Measurements from ENCODE around the gene TERC.

The TERC gene

DNA sequence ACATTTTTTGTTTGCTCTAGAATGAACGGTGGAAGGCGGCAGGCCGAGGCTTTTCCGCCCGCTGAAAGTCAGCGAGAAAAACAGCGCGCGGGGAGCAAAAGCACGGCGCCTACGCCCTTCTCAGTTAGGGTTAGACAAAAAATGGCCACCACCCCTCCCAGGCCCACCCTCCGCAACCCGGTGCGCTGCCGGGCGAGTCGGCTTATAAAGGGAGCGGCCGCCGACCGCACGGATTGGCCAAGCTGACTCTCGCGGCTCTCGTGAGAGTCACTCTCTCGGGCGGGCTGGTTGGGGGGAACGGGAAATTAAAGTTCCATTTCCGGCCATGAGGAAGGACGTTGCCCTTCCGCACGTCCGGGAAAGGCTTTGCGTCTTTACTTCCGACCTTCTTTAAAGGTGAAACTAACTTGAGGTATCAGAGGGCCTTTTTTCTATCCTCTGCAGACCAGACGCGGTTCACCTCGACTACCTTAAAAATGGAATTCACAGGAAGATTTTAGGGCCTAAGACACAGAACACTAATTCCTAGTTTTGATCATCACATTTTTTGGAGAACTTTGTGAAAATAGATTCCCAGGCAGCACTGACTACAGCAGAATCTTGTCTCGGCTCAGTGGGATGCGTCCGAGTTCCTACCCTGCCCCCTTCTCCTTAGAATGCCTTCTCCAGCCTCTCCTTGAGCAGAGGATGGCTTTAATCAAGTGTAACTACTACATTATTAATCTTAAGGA lies at the start of gene TERC:
TSS of gene TERC (minus strand) at position 179 of the 731 bp plus-strand sequence.
- TF ChIP-seq, protein P1, sequence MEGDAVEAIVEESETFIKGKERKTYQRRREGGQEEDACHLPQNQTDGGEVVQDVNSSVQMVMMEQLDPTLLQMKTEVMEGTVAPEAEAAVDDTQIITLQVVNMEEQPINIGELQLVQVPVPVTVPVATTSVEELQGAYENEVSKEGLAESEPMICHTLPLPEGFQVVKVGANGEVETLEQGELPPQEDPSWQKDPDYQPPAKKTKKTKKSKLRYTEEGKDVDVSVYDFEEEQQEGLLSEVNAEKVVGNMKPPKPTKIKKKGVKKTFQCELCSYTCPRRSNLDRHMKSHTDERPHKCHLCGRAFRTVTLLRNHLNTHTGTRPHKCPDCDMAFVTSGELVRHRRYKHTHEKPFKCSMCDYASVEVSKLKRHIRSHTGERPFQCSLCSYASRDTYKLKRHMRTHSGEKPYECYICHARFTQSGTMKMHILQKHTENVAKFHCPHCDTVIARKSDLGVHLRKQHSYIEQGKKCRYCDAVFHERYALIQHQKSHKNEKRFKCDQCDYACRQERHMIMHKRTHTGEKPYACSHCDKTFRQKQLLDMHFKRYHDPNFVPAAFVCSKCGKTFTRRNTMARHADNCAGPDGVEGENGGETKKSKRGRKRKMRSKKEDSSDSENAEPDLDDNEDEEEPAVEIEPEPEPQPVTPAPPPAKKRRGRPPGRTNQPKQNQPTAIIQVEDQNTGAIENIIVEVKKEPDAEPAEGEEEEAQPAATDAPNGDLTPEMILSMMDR (IDR thresholded peaks at IDR 0.05; ENCODE audit: control extremely low read depth, extremely low read depth, low read depth, missing control alignments): no peak
- ChIA-PET CTCF (interaction anchor here (1.2 kb wide), 1 partner anchor 1083 kb away, joined by 3 read pairs; no protein-coding TSS in a partner anchor), POLR2A (no interaction called here)
- DNase-seq (ENCODE audit: extremely low spot score): peak; percentile 85

DNA sequence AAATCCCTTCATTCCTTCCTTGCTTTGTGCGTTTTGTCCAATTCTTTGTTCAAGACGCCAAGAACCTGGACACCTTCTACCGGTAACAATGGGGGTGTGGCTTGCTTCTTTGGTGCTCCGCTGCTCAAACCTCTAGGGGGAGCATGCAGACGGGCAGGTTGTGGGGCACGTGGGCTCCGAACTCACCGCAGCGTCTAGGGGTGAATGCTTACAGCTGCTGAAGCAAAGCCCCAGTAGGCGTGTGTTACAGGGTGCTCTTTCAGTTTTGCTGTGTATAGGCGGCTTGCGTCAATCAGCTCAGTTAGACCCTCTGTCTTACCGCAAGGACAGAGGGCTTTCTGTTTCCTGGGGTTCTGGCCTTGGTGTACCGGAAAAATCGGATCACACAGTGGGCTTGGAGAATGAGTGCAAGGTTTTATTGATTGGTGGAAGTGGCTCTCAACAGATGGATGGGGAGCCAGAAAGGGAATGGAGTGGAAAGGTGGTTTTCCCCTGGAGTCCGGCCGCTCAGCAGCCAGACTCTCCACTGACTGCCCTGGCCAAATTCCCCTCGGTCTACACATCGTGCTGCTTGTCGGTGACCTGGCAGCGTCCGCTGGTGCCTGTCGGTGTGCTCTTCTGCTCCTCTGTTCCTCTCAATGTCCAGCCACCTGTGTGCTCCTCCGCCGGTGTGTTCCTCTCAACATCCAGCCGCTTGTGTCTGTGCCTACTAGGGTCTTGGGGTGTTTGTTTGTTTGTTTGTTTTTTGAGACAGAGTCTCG lies 49.1 kb upstream of the TERC start:
- ChIA-PET CTCF (interaction anchor here (0.7 to 2.1 kb wide), 8 partner anchors 8 to 97 kb away, joined by 3 to 7 read pairs (median 3); partner anchors contain the start of genes ACTRT3 and SAMD7), POLR2A (interaction anchor here (0.9 kb wide), 1 partner anchor 151 kb away, joined by 3 read pairs; no protein-coding TSS in a partner anchor)
- DNase-seq (ENCODE audit: extremely low spot score): peak; percentile 76
- TF ChIP-seq, protein P1 (IDR thresholded peaks at IDR 0.05; ENCODE audit: control extremely low read depth, extremely low read depth, low read depth, missing control alignments): peak; percentile 70

DNA sequence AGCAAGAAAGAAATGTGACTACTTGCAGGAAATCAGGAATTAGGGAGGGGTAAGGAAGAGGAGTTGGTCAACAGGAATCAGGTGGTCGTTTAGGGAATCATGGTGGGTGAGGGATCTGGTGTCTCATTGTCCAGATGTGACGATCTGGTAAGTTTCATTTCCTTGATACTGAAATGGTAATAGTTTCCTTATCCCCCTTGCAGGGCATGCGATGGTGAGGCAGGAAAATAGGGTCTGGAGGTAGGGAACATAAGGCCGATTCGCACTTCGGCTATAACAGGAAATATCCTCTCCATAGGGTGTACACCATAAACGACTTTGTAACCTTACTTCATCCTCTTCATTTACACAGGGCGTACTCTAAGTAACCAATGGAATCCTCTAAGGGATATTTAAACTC lies 48.4 kb upstream of the TERC start:
- TF ChIP-seq, protein P1 (IDR thresholded peaks at IDR 0.05; ENCODE audit: control extremely low read depth, extremely low read depth, low read depth, missing control alignments): no peak
- DNase-seq (ENCODE audit: extremely low spot score): no peak
- CTCF ChIA-PET: interaction anchor here (0.9 to 2.1 kb wide), 8 partner anchors 9 to 165 kb away, joined by 3 to 7 read pairs (median 4); partner anchors contain the start of gene SAMD7
- POLR2A ChIA-PET: interaction anchor here (0.6 to 0.9 kb wide), 2 partner anchors 28 to 152 kb away, joined by 3 to 6 read pairs; no protein-coding TSS in a partner anchor

DNA sequence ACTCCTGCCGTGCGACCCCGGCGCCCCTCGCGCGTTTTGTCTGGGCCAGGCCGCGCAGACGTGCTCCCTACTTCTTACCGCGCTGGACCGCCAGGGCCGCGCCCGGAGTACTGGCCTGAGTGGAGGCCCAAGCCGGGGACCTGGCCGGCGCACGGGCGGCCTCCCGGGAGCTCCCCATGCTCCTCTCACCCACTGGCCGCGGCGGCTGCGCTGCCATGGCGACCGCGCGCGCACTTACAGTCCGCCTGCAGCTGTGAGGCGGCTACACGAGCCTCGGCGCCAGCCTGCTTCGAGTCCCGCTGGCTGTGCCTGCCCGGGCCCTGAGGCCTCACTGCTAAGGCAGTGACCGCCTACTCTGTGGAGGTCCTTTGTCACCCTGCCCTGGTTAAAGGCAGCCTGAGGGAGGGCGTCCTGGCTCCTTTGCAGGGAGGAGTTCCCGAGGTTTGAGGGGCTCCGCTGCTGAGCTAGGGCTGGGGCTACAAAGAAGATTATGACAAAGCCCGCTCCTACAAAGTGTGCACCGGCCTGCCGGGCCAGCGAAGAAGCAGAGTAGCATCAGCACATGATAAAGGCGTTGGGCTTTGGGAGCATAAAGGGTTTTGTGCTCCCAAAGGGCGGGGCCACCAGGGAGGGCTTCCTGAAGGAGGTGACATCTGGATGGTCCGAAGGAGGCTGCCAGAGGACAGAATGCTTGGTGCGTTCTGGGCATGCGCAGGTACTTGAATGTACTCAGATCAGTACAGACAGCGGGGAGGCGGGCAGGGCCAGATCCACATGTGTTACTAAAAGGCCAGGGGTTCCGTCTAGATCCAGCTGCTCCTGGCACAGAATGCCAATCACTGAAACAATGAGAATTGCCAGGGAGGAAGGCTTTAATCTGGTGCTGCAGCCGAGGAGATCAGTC lies 47.7 kb upstream of the TERC start, which contains the start of the genes LRRC34 and LRRIQ4:
TSS of gene LRRC34 (minus strand) at position 573 of the 904 bp plus-strand sequence. CDS start at position 217, 356 bp downstream.
TSS of gene LRRIQ4 (plus strand) at position 539 of the 904 bp plus-strand sequence. CDS start 9,052 bp downstream, outside the sequence.
- TF ChIP-seq, protein P1 (IDR thresholded peaks at IDR 0.05; ENCODE audit: control extremely low read depth, extremely low read depth, low read depth, missing control alignments): no peak
- DNase-seq (ENCODE audit: extremely low spot score): peak; percentile 80
- ChIA-PET CTCF (interaction anchor here (0.7 to 2.4 kb wide), 10 partner anchors 9 to 166 kb away, joined by 3 to 11 read pairs (median 4); partner anchors contain the start of gene MYNN), POLR2A (interaction anchor here (0.6 to 1.0 kb wide), 2 partner anchors 11 to 28 kb away, joined by 3 to 6 read pairs; no protein-coding TSS in a partner anchor)

DNA sequence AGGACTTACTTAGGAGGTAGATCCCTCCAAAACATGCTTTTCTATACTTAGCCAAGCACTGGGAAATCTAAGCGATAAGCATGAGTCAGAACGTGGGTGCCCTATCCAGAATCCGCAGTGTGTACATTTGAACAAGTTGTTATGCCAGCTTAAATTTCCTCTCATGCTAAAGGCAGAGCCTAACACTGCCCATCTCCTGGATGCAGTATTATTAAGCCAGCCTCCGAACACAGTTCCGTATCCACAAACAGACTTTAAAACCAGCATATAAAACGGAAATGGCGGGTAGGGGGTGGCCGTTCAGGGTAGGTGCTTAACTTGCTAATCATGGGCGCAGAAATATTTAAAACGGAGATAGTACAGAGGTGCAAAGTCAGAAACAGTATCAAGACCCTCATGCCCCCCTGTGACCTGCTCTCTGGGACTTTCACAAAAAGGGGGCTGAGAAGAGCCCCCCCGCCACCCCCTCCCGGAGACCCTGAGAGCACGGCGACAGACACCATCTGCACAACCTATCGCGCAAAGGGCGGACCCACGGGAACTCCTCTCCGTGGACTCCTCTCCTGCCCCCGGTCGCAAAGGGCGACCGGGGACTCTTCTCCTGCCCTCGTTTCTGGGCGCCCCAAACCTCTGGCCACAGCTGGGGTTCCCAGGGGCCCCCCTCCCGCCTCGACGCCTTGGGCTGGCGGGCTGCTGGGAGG lies 46.9 kb upstream of the TERC start:
- POLR2A ChIA-PET: interaction anchor here (1.0 kb wide), 1 partner anchor 10 kb away, joined by 3 read pairs; no protein-coding TSS in a partner anchor
- DNase-seq (ENCODE audit: extremely low spot score): peak; percentile 32

More for the DNA sequence above, 46.9 kb upstream of the TERC start:
- CTCF ChIA-PET: interaction anchor here (0.7 to 2.4 kb wide), 10 partner anchors 8 to 167 kb away, joined by 3 to 11 read pairs (median 4); partner anchors contain the start of gene MYNN
- TF ChIP-seq, protein P1 (IDR thresholded peaks at IDR 0.05; ENCODE audit: control extremely low read depth, extremely low read depth, low read depth, missing control alignments): no peak
